ENCODE results near the gene DGKI.

GRCh38 chr7:137404660-137405317 is 442.0 kb downstream of the DGKI start:
- TF ChIP-seq CTCF (IDR thresholded peaks at IDR 0.05) (no peak), POLR2A (IDR thresholded peaks at IDR 0.05) (no peak), POLR2AphosphoS5 (IDR thresholded peaks at IDR 0.05) (no peak)
